CD14-positive monocyte (primary cell): ENCODE measurements around the gene C5orf15. TPM values are rescaled to one million over a fixed set of nuclear protein-coding genes. Genes with fewer than 3 reads are reported as not detected.

Experiments
- DNase-seq, 3 donors: peaks; one replicate each; pipeline ENCODE4 v3.0.0-alpha.2; 2011 to 2022
- H2AFZ ChIP-seq: 2 replicates; pipeline ENCODE4 v1.6.0; 2012; ENCODE audit warnings: mild to moderate bottlenecking, low read depth, low read length, inconsistent platforms; ENCODE audit not compliant: insufficient read depth, poor library complexity, severe bottlenecking
- H3K27ac ChIP-seq, 2 donors: 1 replicate in 1 of 2; 2 replicates in 1 of 2; pipeline ENCODE4 v1.5.1; 2012 to 2013; ENCODE audit warnings: low read length in 2 of 2, control low read depth in 1 of 2, inconsistent platforms in 1 of 2, low read depth in 1 of 2, mild to moderate bottlenecking in 1 of 2
- H3K27me3 ChIP-seq, 2 donors: one replicate each; pipeline versions ENCODE4 v1.6.0 to v1.6.1; 2011 to 2013; ENCODE audit warnings: low read length in 2 of 2; ENCODE audit not compliant: control insufficient read depth in 2 of 2, insufficient read depth in 2 of 2
- H3K36me3 ChIP-seq, 2 donors: replicated peaks in 1 of 2; 1 replicate in 1 of 2; 2 replicates in 1 of 2; pipeline versions ENCODE4 v1.5.1 to v1.6.1; 2012 to 2013; ENCODE audit warnings: low read length in 2 of 2, control low read depth in 1 of 2, inconsistent platforms in 1 of 2, mild to moderate bottlenecking in 1 of 2; ENCODE audit not compliant: insufficient read depth in 2 of 2, control insufficient read depth in 1 of 2
- H3K4me1 ChIP-seq, 2 donors: 1 replicate in 1 of 2; 2 replicates in 1 of 2; pipeline versions ENCODE4 v1.5.1 to v1.6.1; 2012 to 2013; ENCODE audit warnings: low read length in 2 of 2, control low read depth in 1 of 2, inconsistent platforms in 1 of 2, mild to moderate bottlenecking in 1 of 2, moderate library complexity in 1 of 2; ENCODE audit not compliant: insufficient read depth in 2 of 2, control insufficient read depth in 1 of 2
- H3K4me2 ChIP-seq: replicated peaks from 2 replicates; pipeline ENCODE3; 2012; ENCODE audit warnings: low read length, moderate library complexity, mild to moderate bottlenecking; ENCODE audit not compliant: poor library complexity, severe bottlenecking; ENCODE audit errors: extremely low read depth
- H3K4me3 ChIP-seq, 3 experiments: fragments of 200-600 bp in 1 of 3; sonication (generic) in 1 of 3; replicated peaks in 1 of 3; 1 replicate in 2 of 3; 2 replicates in 1 of 3; pipeline ENCODE4 v1.5.1; 2011 to 2013; ENCODE audit warnings: low read length in 3 of 3, mild to moderate bottlenecking in 3 of 3, control low read depth in 2 of 3, low read depth in 2 of 3, inconsistent platforms in 1 of 3, moderate library complexity in 1 of 3
- H3K79me2 ChIP-seq: 2 replicates; pipeline ENCODE4 v1.6.0; 2012; ENCODE audit warnings: mild to moderate bottlenecking, control low read depth, inconsistent platforms, low read length, moderate library complexity; ENCODE audit not compliant: insufficient read depth
- H3K9ac ChIP-seq: 2 replicates; pipeline ENCODE4 v1.6.0; 2017; ENCODE audit warnings: low read length, mild to moderate bottlenecking; ENCODE audit not compliant: insufficient read depth, poor library complexity, severe bottlenecking
- H3K9me3 ChIP-seq, 2 donors: replicated peaks in 1 of 2; 1 replicate in 1 of 2; 2 replicates in 1 of 2; pipeline versions ENCODE4 v1.5.1 to v1.6.1; 2012 to 2013; ENCODE audit warnings: low read length in 2 of 2, control low read depth in 1 of 2; ENCODE audit not compliant: control insufficient read depth in 1 of 2, insufficient read depth in 1 of 2
- H4K20me1 ChIP-seq: 2 replicates; pipeline ENCODE4 v1.6.0; 2012; ENCODE audit warnings: mild to moderate bottlenecking, low read length, control low read depth, moderate library complexity; ENCODE audit not compliant: insufficient read depth
- H3K27ac Mint-ChIP-seq, 7 donors: one replicate each; pipeline ENCODE4 v1.8.0; 2020; ENCODE audit warnings: mild to moderate bottlenecking in 7 of 7, mixed read lengths in 7 of 7, moderate library complexity in 6 of 7, inconsistent platforms in 2 of 7
- H3K27me3 Mint-ChIP-seq, 3 donors: one replicate each; pipeline ENCODE4 v1.8.0; 2021 to 2022; ENCODE audit warnings: low read depth in 3 of 3, mild to moderate bottlenecking in 3 of 3, mixed read lengths in 3 of 3, moderate library complexity in 3 of 3, inconsistent platforms in 1 of 3
- H3K36me3 Mint-ChIP-seq, 2 donors: one replicate each; pipeline ENCODE4 v1.8.0; 2020; ENCODE audit warnings: mixed read lengths in 2 of 2, inconsistent platforms in 1 of 2, mild to moderate bottlenecking in 1 of 2
- H3K4me1 Mint-ChIP-seq: one replicate; pipeline ENCODE4 v1.8.0; 2020; ENCODE audit warnings: mild to moderate bottlenecking, mixed read lengths
- H3K4me3 Mint-ChIP-seq, 2 donors: one replicate each; pipeline ENCODE4 v1.8.0; 2020; ENCODE audit warnings: mild to moderate bottlenecking in 2 of 2, mixed read lengths in 2 of 2, moderate library complexity in 1 of 2
- H3K9me3 Mint-ChIP-seq, 7 donors: one replicate each; pipeline ENCODE4 v1.8.0; 2020 to 2022; ENCODE audit warnings: mixed read lengths in 7 of 7, mild to moderate bottlenecking in 6 of 7, moderate library complexity in 6 of 7, inconsistent platforms in 2 of 7
- WGBS: methylation state at CpG from one replicate; pipeline ENCODE4 v1.1.5; 2013; ENCODE audit warnings: missing lambda C conversion rate; ENCODE audit not compliant: insufficient coverage; 5-methylcytosine and 5-hydroxymethylcytosine counted together
- intact Hi-C, 2 donors: fragments of 100-400 bp; cut with micrococcal nuclease; formaldehyde crosslinking; loops; one replicate each; pipeline versions ENCODE4 v1.15.0 to v1.15.1; 2023
- polyA plus RNA-seq, 3 donors: library from polyadenylated mRNA; depleted of rRNA in 1 of 3; unstranded in 2 of 3; stranded (reverse) in 1 of 3; fragments of 300-500 nt in 2 of 3; fragments of >200 nt in 1 of 3; fragmentation: Illumina TruSeq in 2 of 3; gene quantifications; 1 replicate in 2 of 3; 2 replicates in 1 of 3; pipeline ENCODE4 v1.2.3, GENCODE V29; 2012 to 2021
- TF ChIP-seq, protein P1 (sequence below): fragments of 200-600 bp; IDR thresholded peaks from one replicate; pipeline ENCODE4 v1.8.0; 2022; ENCODE audit warnings: antibody characterized with exemption, mild to moderate bottlenecking

The C5orf15 gene
- polyA plus RNA-seq, 3 donors: 38.0 to 59.2 (median 46.9) TPM

DNA sequence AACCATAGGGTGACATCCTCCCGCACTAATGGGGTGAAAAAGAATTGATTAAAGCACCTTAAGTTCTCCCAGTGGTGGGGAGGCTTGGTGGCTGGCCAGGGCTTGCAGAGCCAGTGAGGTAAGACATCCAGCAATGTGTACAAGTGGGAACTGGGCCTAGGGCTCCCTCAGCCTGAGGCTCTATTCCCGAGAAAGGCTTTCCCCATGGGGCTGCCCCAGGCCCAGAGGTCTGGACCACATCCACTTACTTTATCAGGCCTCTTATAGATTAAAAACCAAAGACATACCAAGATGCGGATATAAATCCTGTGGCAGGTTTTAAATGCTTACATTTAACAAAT is 35.3 kb downstream of the C5orf15 start:
- H2AFZ ChIP-seq: no peak overlapping the region
- H3K4me2 ChIP-seq: no peak overlapping the region
- H3K36me3 ChIP-seq: no peaks in the 10 kb centered on the region
- peak overlapping the region in 3 of 7 donors; percentile 30 to 85 (median 54) for H3K27ac Mint-ChIP-seq
- no peak for DNase-seq
- H3K9me3 Mint-ChIP-seq: peaks cover 4 to 13% (median 8%) of the 10 kb centered on the region in 7 donors
- intact Hi-C loops: loop anchor here in 1 of 2 donors (10.0 kb wide), 1 partner anchor 378 kb away; no protein-coding TSS in a partner anchor
- no peak overlapping the region for H3K4me3 ChIP-seq
- H3K4me1 Mint-ChIP-seq: peaks cover 36% of the 10 kb centered on the region
- no peaks in the 10 kb centered on the region for H3K27me3 ChIP-seq
- TF ChIP-seq, protein P1, sequence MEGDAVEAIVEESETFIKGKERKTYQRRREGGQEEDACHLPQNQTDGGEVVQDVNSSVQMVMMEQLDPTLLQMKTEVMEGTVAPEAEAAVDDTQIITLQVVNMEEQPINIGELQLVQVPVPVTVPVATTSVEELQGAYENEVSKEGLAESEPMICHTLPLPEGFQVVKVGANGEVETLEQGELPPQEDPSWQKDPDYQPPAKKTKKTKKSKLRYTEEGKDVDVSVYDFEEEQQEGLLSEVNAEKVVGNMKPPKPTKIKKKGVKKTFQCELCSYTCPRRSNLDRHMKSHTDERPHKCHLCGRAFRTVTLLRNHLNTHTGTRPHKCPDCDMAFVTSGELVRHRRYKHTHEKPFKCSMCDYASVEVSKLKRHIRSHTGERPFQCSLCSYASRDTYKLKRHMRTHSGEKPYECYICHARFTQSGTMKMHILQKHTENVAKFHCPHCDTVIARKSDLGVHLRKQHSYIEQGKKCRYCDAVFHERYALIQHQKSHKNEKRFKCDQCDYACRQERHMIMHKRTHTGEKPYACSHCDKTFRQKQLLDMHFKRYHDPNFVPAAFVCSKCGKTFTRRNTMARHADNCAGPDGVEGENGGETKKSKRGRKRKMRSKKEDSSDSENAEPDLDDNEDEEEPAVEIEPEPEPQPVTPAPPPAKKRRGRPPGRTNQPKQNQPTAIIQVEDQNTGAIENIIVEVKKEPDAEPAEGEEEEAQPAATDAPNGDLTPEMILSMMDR: no peak
- no peaks in the 10 kb centered on the region for H4K20me1 ChIP-seq
- H3K9me3 ChIP-seq: peaks cover 0 to 11% of the 10 kb centered on the region in 2 donors
- H3K27ac ChIP-seq: no peak overlapping the region
- peak overlapping the region in 1 of 2 donors; percentile 11 for H3K4me3 Mint-ChIP-seq
- no peak overlapping the region for H3K9ac ChIP-seq
- H3K4me1 ChIP-seq: peaks cover 29 to 36% of the 10 kb centered on the region in 2 donors
- H3K27me3 Mint-ChIP-seq: peaks cover 4 to 8% (median 5%) of the 10 kb centered on the region in 3 donors
- 56% methylated on average over 2 of the region's 3 CpGs for WGBS
- H3K79me2 ChIP-seq: no peaks in the 10 kb centered on the region
- peaks cover 0 to 1% of the 10 kb centered on the region in 2 donors for H3K36me3 Mint-ChIP-seq

DNA sequence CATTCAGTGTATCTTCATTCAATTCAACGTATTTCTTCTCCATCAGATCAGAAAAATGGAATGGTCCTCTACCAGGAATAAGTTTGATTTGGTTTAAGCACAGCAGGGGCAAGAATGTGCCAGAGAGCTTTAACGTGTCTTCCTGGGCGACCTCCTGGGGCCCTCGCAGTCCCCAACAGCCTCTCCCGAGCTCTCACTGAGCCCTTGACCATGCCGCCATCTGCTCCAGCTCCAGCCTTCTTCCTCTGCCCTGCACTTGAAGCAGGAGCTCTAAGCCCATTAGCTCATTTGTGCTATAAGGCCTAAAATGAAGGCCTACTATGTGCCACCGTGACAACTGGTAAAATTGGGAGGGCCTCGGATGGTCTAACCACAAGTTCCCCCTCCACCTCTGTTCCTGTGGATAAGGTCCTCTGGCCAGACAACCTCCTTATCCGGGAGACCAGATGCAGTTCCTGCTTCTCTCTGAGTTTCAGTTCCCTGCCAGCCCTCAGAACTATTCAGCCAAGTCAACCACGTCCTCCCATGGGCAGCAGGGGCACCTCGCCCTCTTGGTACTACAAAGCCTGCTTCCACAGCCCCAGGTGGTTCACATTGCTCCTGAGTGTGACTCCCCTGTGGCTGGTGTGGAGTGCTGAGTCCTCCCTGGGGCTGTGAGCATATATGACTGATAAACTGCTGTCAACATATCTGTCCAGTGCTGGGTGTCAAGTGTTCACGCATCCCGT is 35.8 kb downstream of the C5orf15 start:
- H3K4me3 Mint-ChIP-seq: peak overlapping the region in 1 of 2 donors; percentile 53
- intact Hi-C loops: loop anchor here in 1 of 2 donors (10.0 kb wide), 1 partner anchor 378 kb away; no protein-coding TSS in a partner anchor
- no peak overlapping the region for H3K27ac ChIP-seq

More for the DNA sequence above, 35.8 kb downstream of the C5orf15 start:
- H3K9ac ChIP-seq: no peak overlapping the region
- peaks cover 29 to 36% of the 10 kb centered on the region in 2 donors for H3K4me1 ChIP-seq
- Mint-ChIP-seq H3K9me3 (peaks cover 4 to 13% (median 8%) of the 10 kb centered on the region in 7 donors), H3K27me3 (peaks cover 4 to 11% (median 5%) of the 10 kb centered on the region in 3 donors), H3K27ac (peak overlapping the region in 6 of 7 donors; percentile 42 to 85 (median 58)), H3K36me3 (peaks cover 0 to 1% of the 10 kb centered on the region in 2 donors), H3K4me1 (peaks cover 34% of the 10 kb centered on the region)
- no peak overlapping the region for H3K4me2 ChIP-seq
- no peaks in the 10 kb centered on the region for H3K36me3 ChIP-seq
- DNase-seq: peak; percentile 36 to 64 (median 58)
- peaks cover 0 to 11% of the 10 kb centered on the region in 2 donors for H3K9me3 ChIP-seq
- H2AFZ ChIP-seq: no peak overlapping the region
- H3K27me3 ChIP-seq: no peaks in the 10 kb centered on the region
- no peaks in the 10 kb centered on the region for H4K20me1 ChIP-seq
- 27% methylated on average over 10 of the region's 13 CpGs for WGBS
- no peaks in the 10 kb centered on the region for H3K79me2 ChIP-seq
- H3K4me3 ChIP-seq: no peak overlapping the region
- TF ChIP-seq, protein P1: no peak
